Measurements from ENCODE around the gene LGALS3BP. TPM values are rescaled to one million over a fixed set of nuclear protein-coding genes. Genes with fewer than 3 reads are reported as not detected.
"Not testable (repeated sequence)": the region's sequence is repeated elsewhere in the genome, so short reads cannot be mapped to it uniquely, and the experiment has no call there.

Gene LGALS3BP
- polyA plus RNA-seq (ENCODE audit: insufficient read length in 3 of 3) = 100 to 1,000 TPM; 100 to 126 (median 115) TPM

GRCh38 chr17:78979780-78980623 lies at the start of gene LGALS3BP:
Gene LGALS3BP (minus strand): TSS chr17:78979923. CDS start chr17:78977191, 2,732 bp downstream.
- DNase-seq (ENCODE audit: low read depth in 3 of 3, low spot score in 2 of 3) = no peak

- no peak for DNase-seq (ENCODE audit: low read depth in 3 of 3, low spot score in 2 of 3)
Measured at GRCh38 chr17:79028496-79029326, 49.0 kb upstream of the LGALS3BP start.

GRCh38 chr17:79027925-79028491 lies 48.3 kb upstream of the LGALS3BP start:
- no peak for DNase-seq (ENCODE audit: low read depth in 3 of 3, low spot score in 2 of 3)

GRCh38 chr17:79027274-79027924 lies 47.7 kb upstream of the LGALS3BP start:
- DNase-seq (ENCODE audit: low read depth in 3 of 3, low spot score in 2 of 3) = no peak

- DNase-seq (ENCODE audit: low read depth in 3 of 3, low spot score in 2 of 3) = no peak
Measured at GRCh38 chr17:79026376-79027273, 46.9 kb upstream of the LGALS3BP start.

GRCh38 chr17:79024901-79025737 lies 45.4 kb upstream of the LGALS3BP start:
- no peak for DNase-seq (ENCODE audit: low read depth in 3 of 3, low spot score in 2 of 3)

- no peak for DNase-seq (ENCODE audit: low read depth in 3 of 3, low spot score in 2 of 3)
Measured at GRCh38 chr17:79023886-79024771, 44.4 kb upstream of the LGALS3BP start, which contains the start of gene C1QTNF1. Gene C1QTNF1 (plus strand): TSS chr17:79024169. CDS start chr17:79043969, 19,800 bp downstream.

GRCh38 chr17:79023180-79023705 lies 43.5 kb upstream of the LGALS3BP start:
- DNase-seq (ENCODE audit: low read depth in 3 of 3, low spot score in 2 of 3) = no peak

GRCh38 chr17:79022507-79022991 lies 42.8 kb upstream of the LGALS3BP start:
- no peak for DNase-seq (ENCODE audit: low read depth in 3 of 3, low spot score in 2 of 3)

GRCh38 chr17:79021929-79022328 lies 42.2 kb upstream of the LGALS3BP start:
- DNase-seq (ENCODE audit: low read depth in 3 of 3, low spot score in 2 of 3) = not testable (repeated sequence)

GRCh38 chr17:79020631-79021301 lies 41.0 kb upstream of the LGALS3BP start:
- DNase-seq (ENCODE audit: low read depth in 3 of 3, low spot score in 2 of 3) = no peak

- DNase-seq (ENCODE audit: low read depth in 3 of 3, low spot score in 2 of 3) = no peak
Measured at GRCh38 chr17:79019632-79020584, 40.2 kb upstream of the LGALS3BP start.

- DNase-seq (ENCODE audit: low read depth in 3 of 3, low spot score in 2 of 3) = no peak
Measured at GRCh38 chr17:79019261-79019631, 39.5 kb upstream of the LGALS3BP start.

GRCh38 chr17:79018370-79018695 lies 38.6 kb upstream of the LGALS3BP start:
- no peak for DNase-seq (ENCODE audit: low read depth in 3 of 3, low spot score in 2 of 3)

GRCh38 chr17:79017546-79018369 lies 38.0 kb upstream of the LGALS3BP start:
- no peak for DNase-seq (ENCODE audit: low read depth in 3 of 3, low spot score in 2 of 3)

Data from right renal cortex interstitium (tissue), 3 donors.